Colonic mucosa (tissue), 4 donors: ENCODE data around the gene RNF150. TPM values are rescaled to one million over a fixed set of nuclear protein-coding genes. Genes with fewer than 3 reads are reported as not detected.

ENCODE experiments used
- DNase-seq: peaks from one replicate; pipeline ENCODE4 v3.0.0-alpha.2; 2020
- H3K27ac ChIP-seq: fragments of 200-600 bp; one replicate; pipeline ENCODE4 v1.8.0; 2021
- H3K27me3 ChIP-seq: fragments of 200-600 bp; one replicate; pipeline ENCODE4 v1.8.0; 2021
- H3K36me3 ChIP-seq: fragments of 200-600 bp; one replicate; pipeline ENCODE4 v1.8.0; 2021
- H3K4me1 ChIP-seq: fragments of 200-600 bp; one replicate; pipeline ENCODE4 v1.8.0; 2021; ENCODE audit warnings: mild to moderate bottlenecking
- H3K4me3 ChIP-seq: fragments of 200-600 bp; one replicate; pipeline ENCODE4 v1.8.0; 2021
- H3K9ac ChIP-seq, 2 donors: one replicate each; pipeline ENCODE4 v1.7.0; 2013; ENCODE audit warnings: control low read depth in 2 of 2, low read depth in 2 of 2, low read length in 2 of 2
- H3K9me3 ChIP-seq: fragments of 200-600 bp; one replicate; pipeline ENCODE4 v1.8.0; 2021
- intact Hi-C: fragments of 100-400 bp; cut with DNase I; formaldehyde crosslinking; loops from one replicate; pipeline ENCODE4 v1.14.1; 2022
- total RNA-seq, 2 donors: library from RNA; stranded (reverse); fragmentation: NEBNext Ultra II Directional in 1 of 2; extraction: Animal tissue kit (Norgen Biotek cat#: 25700) in 1 of 2; gene quantifications; one replicate each; pipeline ENCODE4 v1.2.1, GENCODE V29; 2021
- TF ChIP-seq, protein P1 (sequence below): fragments of 200-600 bp; IDR thresholded peaks from one replicate; pipeline ENCODE4 v1.8.0; 2022; ENCODE audit warnings: antibody characterized with exemption, mild to moderate bottlenecking
- donor health status: healthy.
- donor health status: DM: no; HTN: no; CAD: no.
- donor health status: DM: no; HTN: no; CAD: no.

RNF150 gene
- total RNA-seq, 2 donors from 2014 or later = 0.86 to 6.9 TPM

GRCh38 chr4:141016117-141016798, 117.0 kb downstream of the RNF150 start:
- no peak for DNase-seq
- TF ChIP-seq, protein P1, sequence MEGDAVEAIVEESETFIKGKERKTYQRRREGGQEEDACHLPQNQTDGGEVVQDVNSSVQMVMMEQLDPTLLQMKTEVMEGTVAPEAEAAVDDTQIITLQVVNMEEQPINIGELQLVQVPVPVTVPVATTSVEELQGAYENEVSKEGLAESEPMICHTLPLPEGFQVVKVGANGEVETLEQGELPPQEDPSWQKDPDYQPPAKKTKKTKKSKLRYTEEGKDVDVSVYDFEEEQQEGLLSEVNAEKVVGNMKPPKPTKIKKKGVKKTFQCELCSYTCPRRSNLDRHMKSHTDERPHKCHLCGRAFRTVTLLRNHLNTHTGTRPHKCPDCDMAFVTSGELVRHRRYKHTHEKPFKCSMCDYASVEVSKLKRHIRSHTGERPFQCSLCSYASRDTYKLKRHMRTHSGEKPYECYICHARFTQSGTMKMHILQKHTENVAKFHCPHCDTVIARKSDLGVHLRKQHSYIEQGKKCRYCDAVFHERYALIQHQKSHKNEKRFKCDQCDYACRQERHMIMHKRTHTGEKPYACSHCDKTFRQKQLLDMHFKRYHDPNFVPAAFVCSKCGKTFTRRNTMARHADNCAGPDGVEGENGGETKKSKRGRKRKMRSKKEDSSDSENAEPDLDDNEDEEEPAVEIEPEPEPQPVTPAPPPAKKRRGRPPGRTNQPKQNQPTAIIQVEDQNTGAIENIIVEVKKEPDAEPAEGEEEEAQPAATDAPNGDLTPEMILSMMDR = no peak
- Histone ChIP-seq H3K27ac (no peak overlapping the region), H3K4me1 (no peaks in the 10 kb centered on the region), H3K4me3 (no peak overlapping the region), H3K36me3 (no peaks in the 10 kb centered on the region), H3K9ac (no peak overlapping the region), H3K9me3 (no peaks in the 10 kb centered on the region), H3K27me3 (no peaks in the 10 kb centered on the region)
- intact Hi-C loops = no loop called here

DNA sequence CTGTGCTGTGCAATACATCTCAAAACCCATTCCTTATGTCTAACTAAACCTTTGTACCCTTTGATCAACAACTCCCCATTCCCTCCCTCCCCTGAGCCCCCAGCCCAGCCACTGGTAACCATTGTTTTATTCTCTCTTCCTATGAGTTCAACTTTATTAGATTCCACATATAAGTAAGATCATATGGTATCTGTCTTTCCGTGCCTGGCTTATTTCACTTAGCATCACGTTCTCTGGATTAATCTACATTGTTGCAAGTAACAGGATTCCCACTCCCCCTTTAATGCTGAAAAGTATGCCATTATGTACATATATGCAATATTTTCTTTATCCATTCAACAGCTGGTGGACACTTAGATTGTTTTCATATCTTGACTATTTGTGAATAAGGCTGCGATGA, 119.4 kb downstream of the RNF150 start:
- TF ChIP-seq, protein P1 = no peak
- Histone ChIP-seq H3K4me3 (no peak overlapping the region), H3K27ac (no peak overlapping the region), H3K9me3 (no peaks in the 10 kb centered on the region), H3K36me3 (no peaks in the 10 kb centered on the region), H3K9ac (no peak overlapping the region), H3K4me1 (no peaks in the 10 kb centered on the region), H3K27me3 (no peaks in the 10 kb centered on the region)
- intact Hi-C loops = no loop called here
- no peak for DNase-seq

DNA sequence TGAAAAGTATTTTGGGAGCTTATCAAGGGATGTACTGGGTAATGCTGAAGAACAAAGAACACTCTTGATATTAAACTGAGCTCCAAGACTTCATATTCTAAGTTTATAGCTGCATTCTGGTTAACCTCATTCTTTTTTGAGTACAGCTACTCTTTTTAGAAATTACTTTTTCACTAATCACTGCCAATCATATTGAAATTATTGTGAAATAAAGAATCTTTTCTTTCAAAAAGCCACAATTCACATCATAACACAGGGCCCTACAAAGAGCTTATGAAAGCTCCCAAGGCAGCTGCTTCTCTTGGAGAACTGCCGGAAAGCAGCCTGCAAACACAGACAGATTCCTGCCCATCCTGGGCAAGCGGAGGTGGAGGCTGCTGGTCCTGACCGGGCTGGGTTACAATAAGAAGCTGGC, 121.4 kb downstream of the RNF150 start:
- Histone ChIP-seq H3K9ac (no peak overlapping the region), H3K4me1 (no peaks in the 10 kb centered on the region), H3K9me3 (no peaks in the 10 kb centered on the region), H3K27me3 (no peaks in the 10 kb centered on the region), H3K27ac (no peak overlapping the region), H3K4me3 (no peak overlapping the region), H3K36me3 (no peaks in the 10 kb centered on the region)
- DNase-seq = no peak
- intact Hi-C loops = no loop called here
- TF ChIP-seq, protein P1 = no peak

GRCh38 chr4:141009931-141010330, 123.3 kb downstream of the RNF150 start:
- H3K4me3 ChIP-seq = no peak overlapping the region
- no peaks in the 10 kb centered on the region for H3K27me3 ChIP-seq
- H3K27ac ChIP-seq = no peak overlapping the region
- no peak for DNase-seq
- H3K9me3 ChIP-seq = no peaks in the 10 kb centered on the region
- no peak overlapping the region for H3K9ac ChIP-seq
- intact Hi-C loops = no loop called here
- TF ChIP-seq, protein P1 = no peak
- no peaks in the 10 kb centered on the region for H3K36me3 ChIP-seq
- no peaks in the 10 kb centered on the region for H3K4me1 ChIP-seq

- intact Hi-C loops = no loop called here
- TF ChIP-seq, protein P1 = no peak
- Histone ChIP-seq H3K4me3 (no peak overlapping the region), H3K9ac (no peak overlapping the region), H3K9me3 (no peaks in the 10 kb centered on the region), H3K4me1 (no peaks in the 10 kb centered on the region), H3K36me3 (no peaks in the 10 kb centered on the region), H3K27me3 (no peaks in the 10 kb centered on the region), H3K27ac (no peak overlapping the region)
- no peak for DNase-seq
These were observed 124.1 kb downstream of the RNF150 start for GRCh38 chr4:141009129-141009528.
